Measurements from ENCODE around the gene GALNT14. TPM values are rescaled to one million over a fixed set of nuclear protein-coding genes. Genes with fewer than 3 reads are reported as not detected.

The GALNT14 gene
- total RNA-seq, 2 donors from 2014 or later, result 1.6 TPM; not detected in 1

- Histone ChIP-seq H3K27ac (no peak overlapping the region), H3K4me3 (no peak overlapping the region), H3K36me3 (no peaks in the 10 kb centered on the region), H3K27me3 (replicated peaks; ENCODE audit: insufficient read depth) (no peaks in the 10 kb centered on the region), H3K9me3 (no peaks in the 10 kb centered on the region), H3K4me1 (ENCODE audit: control insufficient read depth in 1 of 2, low read depth in 2 of 2) (no peaks in the 10 kb centered on the region)
- DNase-seq (ENCODE audit: low spot score), result no peak
- ATAC-seq (ENCODE audit: insufficient number of reproducible peaks, low FRiP score, low read depth), result no peak
- TF ChIP-seq, protein P1, sequence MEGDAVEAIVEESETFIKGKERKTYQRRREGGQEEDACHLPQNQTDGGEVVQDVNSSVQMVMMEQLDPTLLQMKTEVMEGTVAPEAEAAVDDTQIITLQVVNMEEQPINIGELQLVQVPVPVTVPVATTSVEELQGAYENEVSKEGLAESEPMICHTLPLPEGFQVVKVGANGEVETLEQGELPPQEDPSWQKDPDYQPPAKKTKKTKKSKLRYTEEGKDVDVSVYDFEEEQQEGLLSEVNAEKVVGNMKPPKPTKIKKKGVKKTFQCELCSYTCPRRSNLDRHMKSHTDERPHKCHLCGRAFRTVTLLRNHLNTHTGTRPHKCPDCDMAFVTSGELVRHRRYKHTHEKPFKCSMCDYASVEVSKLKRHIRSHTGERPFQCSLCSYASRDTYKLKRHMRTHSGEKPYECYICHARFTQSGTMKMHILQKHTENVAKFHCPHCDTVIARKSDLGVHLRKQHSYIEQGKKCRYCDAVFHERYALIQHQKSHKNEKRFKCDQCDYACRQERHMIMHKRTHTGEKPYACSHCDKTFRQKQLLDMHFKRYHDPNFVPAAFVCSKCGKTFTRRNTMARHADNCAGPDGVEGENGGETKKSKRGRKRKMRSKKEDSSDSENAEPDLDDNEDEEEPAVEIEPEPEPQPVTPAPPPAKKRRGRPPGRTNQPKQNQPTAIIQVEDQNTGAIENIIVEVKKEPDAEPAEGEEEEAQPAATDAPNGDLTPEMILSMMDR (IDR thresholded peaks at IDR 0.05), result no peak
Measured at GRCh38 chr2:31112544-31112943, 25.7 kb downstream of the GALNT14 start.

- DNase-seq (ENCODE audit: low spot score) (no peak), ATAC-seq (ENCODE audit: insufficient number of reproducible peaks, low FRiP score, low read depth) (no peak)
- TF ChIP-seq, protein P1 (IDR thresholded peaks at IDR 0.05), result no peak
- no peak overlapping the region for H3K27ac ChIP-seq
- no peaks in the 10 kb centered on the region for H3K36me3 ChIP-seq
- no peaks in the 10 kb centered on the region for H3K4me1 ChIP-seq (ENCODE audit: control insufficient read depth in 1 of 2, low read depth in 2 of 2)
- no peak overlapping the region for H3K4me3 ChIP-seq
- H3K27me3 ChIP-seq (replicated peaks; ENCODE audit: insufficient read depth), result no peaks in the 10 kb centered on the region
- H3K9me3 ChIP-seq, result no peaks in the 10 kb centered on the region
Measured at GRCh38 chr2:31110998-31111397, 27.2 kb downstream of the GALNT14 start.

- Histone ChIP-seq H3K27me3 (replicated peaks; ENCODE audit: insufficient read depth) (no peaks in the 10 kb centered on the region), H3K27ac (no peak overlapping the region), H3K9me3 (no peaks in the 10 kb centered on the region), H3K4me3 (no peak overlapping the region), H3K4me1 (ENCODE audit: control insufficient read depth in 1 of 2, low read depth in 2 of 2) (no peaks in the 10 kb centered on the region), H3K36me3 (no peaks in the 10 kb centered on the region)
- ATAC-seq (ENCODE audit: insufficient number of reproducible peaks, low FRiP score, low read depth) (no peak), DNase-seq (ENCODE audit: low spot score) (no peak)
- TF ChIP-seq, protein P1 (IDR thresholded peaks at IDR 0.05), result no peak
Measured at GRCh38 chr2:31110431-31110830, 27.8 kb downstream of the GALNT14 start.

DNA sequence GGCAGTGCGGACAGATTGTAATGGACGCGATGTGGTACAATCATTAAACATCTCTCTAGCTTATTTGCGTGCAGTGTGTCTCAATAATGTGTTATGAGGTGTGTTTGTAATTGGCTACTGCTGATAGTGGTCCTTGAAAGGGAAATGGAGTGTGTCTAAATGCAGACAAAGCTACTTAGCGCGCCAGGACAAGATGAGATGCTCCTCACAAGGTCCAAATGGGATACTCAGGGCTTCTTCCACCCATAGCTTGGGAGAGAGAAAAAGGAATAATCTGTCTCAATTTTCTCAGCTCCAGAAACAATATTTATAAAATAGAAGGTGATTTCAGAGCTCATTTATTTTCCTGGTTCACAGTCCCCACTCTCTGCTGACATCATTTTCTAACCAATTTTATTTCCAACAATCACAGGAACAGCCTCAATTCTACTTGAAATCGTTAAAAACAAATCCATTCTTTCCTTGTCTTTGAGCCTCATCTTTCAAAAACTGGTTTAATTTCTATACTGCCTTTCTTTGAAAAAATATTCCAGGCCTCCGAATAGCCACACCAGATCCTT lies 28.5 kb downstream of the GALNT14 start:
- TF ChIP-seq, protein P1 (IDR thresholded peaks at IDR 0.05), result no peak
- H3K4me1 ChIP-seq (ENCODE audit: control insufficient read depth in 1 of 2, low read depth in 2 of 2), result no peaks in the 10 kb centered on the region
- DNase-seq (ENCODE audit: low spot score) (no peak), ATAC-seq (ENCODE audit: insufficient number of reproducible peaks, low FRiP score, low read depth) (no peak)
- H3K27ac ChIP-seq, result no peak overlapping the region
- no peaks in the 10 kb centered on the region for H3K36me3 ChIP-seq
- H3K9me3 ChIP-seq, result no peaks in the 10 kb centered on the region
- H3K27me3 ChIP-seq (replicated peaks; ENCODE audit: insufficient read depth), result no peaks in the 10 kb centered on the region
- H3K4me3 ChIP-seq, result no peak overlapping the region

GRCh38 chr2:31108561-31109286 lies 29.5 kb downstream of the GALNT14 start:
- TF ChIP-seq, protein P1 (IDR thresholded peaks at IDR 0.05), result no peak
- no peaks in the 10 kb centered on the region for H3K27me3 ChIP-seq (replicated peaks; ENCODE audit: insufficient read depth)
- no peak for ATAC-seq (ENCODE audit: insufficient number of reproducible peaks, low FRiP score, low read depth)
- no peak overlapping the region for H3K27ac ChIP-seq
- no peaks in the 10 kb centered on the region for H3K4me1 ChIP-seq (ENCODE audit: control insufficient read depth in 1 of 2, low read depth in 2 of 2)
- H3K36me3 ChIP-seq, result no peaks in the 10 kb centered on the region
- DNase-seq (ENCODE audit: low spot score), result no peak
- no peak overlapping the region for H3K4me3 ChIP-seq
- H3K9me3 ChIP-seq, result no peaks in the 10 kb centered on the region
